Middle frontal gyrus (tissue), 1 donor: ENCODE measurements around the gene SCGB1D1.
"Not testable (repeated sequence)": the region's sequence is repeated elsewhere in the genome, so short reads cannot be mapped to it uniquely, and the experiment has no call there.

Source experiments
- DNase-seq: peaks from one replicate; pipeline ENCODE4 v3.0.0-alpha.2; 2015; ENCODE audit warnings: low spot score; ENCODE audit errors: extremely low spot score

SCGB1D1 gene

DNA sequence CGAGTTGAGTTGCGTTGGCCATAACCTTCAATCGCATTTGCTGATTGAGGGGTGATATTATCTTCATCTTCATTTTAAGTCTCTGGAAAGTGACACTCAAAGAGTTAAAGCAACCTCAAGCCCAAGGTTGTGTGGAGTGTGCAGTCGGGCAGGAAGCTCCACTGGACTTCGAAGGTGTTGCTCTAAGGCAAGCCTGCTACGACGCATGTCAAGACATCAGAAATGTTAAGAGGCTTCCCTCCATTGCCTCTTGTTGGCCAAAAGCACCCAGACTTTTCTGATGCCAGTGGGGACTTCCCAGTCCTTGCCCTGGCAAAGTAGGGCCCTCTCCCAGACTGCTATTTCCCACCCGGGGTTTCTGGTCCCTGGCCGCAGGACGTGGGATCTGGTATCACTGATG lies 23.6 kb upstream of the SCGB1D1 start:
- DNase-seq = no peak

DNA sequence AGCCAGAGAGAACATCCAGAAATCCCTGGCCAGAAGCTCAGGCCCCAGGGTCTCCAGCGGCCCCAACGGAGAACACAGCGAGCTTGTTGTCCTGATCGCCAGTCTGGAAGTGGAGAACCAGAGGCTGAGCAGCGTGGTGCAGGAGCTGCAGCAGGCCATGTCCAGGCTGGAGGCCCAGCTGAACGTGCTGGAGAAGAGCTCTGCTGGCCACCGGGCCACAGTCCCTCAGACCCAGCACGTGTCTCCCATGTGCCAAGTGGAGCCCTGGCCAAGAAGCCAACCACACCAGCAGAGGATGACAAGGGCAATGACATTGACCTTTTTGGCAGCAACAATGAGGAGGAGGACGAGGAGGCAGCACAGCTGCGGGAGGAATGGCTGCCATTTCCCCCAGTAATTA lies 20.6 kb upstream of the SCGB1D1 start:
- no peak for DNase-seq

DNA sequence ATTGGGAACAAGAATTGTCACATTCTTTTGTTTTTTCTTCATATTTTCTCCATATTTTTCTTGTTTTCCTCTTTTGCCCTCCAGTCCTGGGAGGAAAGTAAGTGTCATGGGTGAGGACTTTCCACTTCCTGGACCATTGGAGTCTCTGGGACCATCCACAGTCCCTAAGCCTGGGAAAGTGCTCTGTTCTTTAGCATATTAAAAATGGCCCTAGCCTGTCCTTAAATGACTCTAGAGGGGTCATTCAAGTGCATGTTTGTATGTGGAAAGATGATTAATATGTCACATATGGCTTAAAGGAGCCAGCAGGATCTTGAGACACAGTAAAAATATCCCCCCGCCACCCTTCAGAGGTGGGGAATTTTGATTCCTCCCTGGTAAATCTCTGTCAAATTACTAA lies 20.1 kb upstream of the SCGB1D1 start:
- DNase-seq = no peak

DNA sequence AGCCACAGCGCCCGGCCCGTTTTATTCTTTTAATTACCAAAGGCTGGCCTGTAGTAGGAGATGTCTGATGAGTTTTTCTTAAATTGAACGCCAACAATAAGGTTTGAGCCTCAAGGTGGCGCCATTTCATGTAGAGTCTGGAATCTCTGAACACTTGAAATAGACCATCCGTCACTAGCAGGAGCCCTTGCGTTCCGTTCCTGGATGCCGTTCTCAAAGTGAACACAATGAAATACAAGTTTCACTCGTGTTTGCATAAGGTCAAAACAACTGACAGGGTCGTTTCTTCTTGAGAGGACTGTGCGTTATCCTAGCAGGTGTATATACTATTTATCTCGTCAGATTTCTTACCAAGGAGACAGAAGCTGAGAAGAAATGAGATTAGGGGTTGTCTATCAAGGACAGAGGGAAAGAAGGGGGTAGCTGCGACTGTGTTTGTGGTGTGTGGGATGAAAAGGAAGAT lies 18.7 kb upstream of the SCGB1D1 start:
- peak; percentile 82 for DNase-seq

DNA sequence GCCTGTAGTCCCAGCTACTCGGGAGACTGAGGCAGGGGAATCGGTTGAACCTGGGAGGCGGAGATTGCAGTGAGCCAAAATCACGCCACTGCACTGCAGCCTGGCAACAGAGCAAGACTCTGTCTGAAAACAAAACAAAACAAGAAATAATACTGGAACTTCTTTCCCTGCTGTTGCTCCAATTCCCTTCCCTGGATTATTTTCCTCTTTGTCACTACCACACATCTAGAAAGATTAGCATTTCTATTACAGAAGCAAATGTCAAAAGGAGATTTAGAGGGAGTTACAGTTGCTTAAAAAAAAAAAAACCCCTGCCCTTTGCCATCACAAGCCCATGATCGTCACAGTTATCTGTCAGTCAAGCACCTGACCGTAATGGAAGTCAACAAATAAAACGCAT lies 17.7 kb upstream of the SCGB1D1 start:
- no peak for DNase-seq

DNA sequence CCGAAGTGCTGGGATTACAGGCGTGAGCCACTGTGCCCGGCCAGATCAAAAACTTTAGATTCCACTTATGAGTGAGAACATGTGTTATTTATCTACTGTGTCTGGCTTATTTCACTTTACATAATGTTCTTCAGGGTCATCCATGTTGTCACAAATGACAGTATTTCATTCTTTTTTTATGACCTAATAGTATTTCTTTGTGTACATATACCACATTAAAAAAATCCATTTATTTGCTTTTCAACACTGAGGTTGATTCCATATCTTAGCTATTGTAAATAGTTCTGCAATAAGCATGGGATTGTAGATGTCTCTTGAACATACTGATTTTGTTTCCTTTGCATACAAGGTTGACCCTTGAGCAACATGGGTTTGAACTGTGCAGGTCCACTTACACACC lies 13.2 kb upstream of the SCGB1D1 start:
- DNase-seq = no peak

DNA sequence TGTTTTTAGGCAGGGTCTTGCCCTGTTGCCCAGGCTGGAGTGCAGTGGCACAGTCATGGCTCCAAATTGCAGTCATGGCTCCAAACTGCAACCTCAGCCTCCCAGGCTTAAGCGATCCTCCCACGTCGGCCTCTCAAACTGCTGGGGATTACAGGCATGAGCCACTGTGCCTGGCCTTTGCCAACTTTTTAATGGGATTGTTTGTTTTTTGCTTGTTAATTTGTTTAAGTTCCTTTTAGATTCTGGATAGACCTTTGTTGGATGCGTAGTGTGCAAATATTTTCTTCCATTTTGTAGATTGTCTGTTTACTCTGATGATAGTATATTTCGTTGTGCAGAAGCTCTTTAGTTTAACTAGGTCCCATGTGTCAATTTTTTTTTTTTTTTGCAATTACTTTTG lies 10.0 kb upstream of the SCGB1D1 start:
- DNase-seq = no peak

DNA sequence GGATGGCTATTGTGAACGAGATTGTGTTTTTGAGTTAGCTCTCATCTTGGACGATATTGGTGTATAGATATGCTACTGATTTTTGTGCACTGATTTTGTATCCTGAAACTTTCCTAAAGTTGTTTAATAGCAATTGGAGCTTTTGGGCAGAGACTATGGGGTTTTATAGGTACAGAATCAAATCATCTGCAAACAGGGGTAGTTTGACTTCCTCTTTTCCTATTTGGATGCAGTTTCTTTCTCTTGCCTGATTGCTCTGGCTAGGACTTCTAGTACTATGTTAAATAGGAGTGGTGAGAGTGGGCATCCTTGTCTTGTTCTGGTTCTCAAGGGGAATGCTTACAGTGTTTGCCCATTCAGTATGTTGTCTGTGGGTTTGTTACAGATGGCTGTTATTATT lies 8.9 kb upstream of the SCGB1D1 start:
- no peak for DNase-seq

- no peak for DNase-seq
Observed at GRCh38 chr11:62182147-62182891, 7.7 kb upstream of the SCGB1D1 start.

DNA sequence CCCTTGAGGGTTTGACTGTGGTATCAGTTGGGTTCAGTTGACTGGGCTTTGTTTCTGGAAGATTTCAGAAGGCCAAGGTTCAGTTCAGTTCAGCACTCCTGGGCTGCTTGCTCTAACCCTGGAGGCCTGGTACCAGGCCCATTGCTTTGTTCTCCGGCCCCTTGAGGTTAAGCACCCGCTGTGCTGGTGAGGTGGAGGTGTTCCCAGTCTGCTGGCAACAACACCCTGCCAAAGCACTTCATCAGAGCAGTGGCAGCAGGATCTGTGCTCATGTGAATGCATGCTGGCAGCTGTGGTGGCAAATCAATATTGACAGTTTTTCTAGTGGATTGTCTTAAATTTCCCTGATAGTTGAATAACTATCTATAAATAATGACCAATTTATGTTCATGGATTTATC lies 3.8 kb upstream of the SCGB1D1 start:
- DNase-seq = no peak

DNA sequence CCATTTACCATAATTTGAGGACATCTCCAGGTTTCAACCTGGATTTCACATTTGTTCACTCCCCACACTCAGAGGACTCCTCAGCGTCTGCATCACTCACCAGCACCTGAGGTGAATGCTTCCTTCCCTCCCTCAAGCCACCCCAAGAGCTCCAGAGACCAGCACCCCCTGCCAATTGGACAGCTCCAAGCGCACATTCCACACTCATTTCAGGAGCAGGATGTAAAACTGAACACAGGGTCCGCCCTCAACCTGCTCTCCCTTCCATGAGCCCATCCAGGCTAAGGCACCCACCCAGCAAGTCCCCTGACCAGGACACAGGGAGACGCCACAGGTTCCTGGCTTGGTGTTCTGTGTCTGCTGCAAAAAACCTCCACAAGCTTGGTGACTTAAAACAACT lies 3.9 kb downstream of the SCGB1D1 start:
- no peak for DNase-seq

GRCh38 chr11:62195010-62195409 lies 5.0 kb downstream of the SCGB1D1 start:
- DNase-seq = not testable (repeated sequence)

- no peak for DNase-seq
Observed at GRCh38 chr11:62195945-62196344, 5.9 kb downstream of the SCGB1D1 start.

DNA sequence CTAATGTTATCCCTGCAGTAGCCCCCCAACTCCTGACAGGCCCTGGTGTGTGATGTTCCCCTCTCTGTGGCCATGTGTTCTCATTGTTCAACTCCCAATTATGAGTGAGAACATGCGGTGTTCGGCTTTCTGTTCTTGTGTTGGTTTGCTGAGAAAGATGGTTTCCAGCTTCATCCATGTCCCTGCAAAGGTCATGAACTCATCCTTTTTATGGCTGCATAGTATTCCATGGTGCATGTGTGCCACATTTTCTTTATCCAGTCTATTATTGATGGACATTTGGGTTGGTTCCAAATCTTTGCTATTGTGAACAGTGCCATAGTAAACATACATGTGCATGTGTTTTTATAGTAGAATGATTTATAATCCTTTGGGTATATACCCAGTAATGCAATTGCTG lies 7.4 kb downstream of the SCGB1D1 start:
- DNase-seq = not testable (repeated sequence)

DNA sequence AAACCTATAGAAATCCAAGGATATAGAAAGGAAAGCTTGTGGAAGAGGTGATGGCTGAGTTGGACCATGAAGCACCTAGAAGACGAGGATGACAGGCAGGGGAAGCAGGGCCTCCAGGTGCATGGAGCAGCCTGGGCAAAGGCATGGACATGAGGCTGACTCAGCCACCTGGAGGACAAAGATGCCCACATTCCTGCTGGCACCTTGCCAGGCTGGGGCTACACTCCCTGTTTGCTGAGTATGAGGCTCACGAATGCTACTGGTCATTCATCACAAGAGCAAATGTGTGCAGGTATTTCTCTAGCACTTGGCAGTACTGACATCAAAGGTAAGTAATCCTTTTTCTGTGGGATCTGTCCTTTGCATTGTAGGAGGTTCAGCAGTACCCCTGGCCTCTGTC lies 11.4 kb downstream of the SCGB1D1 start:
- no peak for DNase-seq

- DNase-seq = no peak
Observed at GRCh38 chr11:62202910-62203309, 12.9 kb downstream of the SCGB1D1 start.

GRCh38 chr11:62204430-62204829 lies 14.4 kb downstream of the SCGB1D1 start:
- no peak for DNase-seq

GRCh38 chr11:62205441-62205840 lies 15.4 kb downstream of the SCGB1D1 start:
- DNase-seq = no peak

- DNase-seq = not testable (repeated sequence)
Observed at GRCh38 chr11:62206276-62207066, 16.5 kb downstream of the SCGB1D1 start.

DNA sequence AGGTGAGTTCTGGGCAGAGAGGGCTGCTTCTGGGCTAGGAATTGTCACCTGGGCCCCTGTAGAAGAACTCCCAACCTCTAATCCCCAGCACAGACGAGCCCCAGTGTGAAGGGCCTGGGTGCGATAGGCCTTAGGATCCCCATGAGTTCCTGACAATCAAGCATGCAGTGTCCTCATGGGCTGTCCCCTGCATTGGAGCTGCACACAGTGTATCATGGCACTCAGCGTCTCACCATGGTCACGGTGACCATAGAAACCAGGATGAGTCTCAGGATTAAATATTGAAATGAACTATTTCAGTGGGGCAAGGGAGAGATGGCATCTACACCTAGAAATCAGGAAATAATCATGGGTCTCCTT lies 18.7 kb downstream of the SCGB1D1 start:
- no peak for DNase-seq

DNA sequence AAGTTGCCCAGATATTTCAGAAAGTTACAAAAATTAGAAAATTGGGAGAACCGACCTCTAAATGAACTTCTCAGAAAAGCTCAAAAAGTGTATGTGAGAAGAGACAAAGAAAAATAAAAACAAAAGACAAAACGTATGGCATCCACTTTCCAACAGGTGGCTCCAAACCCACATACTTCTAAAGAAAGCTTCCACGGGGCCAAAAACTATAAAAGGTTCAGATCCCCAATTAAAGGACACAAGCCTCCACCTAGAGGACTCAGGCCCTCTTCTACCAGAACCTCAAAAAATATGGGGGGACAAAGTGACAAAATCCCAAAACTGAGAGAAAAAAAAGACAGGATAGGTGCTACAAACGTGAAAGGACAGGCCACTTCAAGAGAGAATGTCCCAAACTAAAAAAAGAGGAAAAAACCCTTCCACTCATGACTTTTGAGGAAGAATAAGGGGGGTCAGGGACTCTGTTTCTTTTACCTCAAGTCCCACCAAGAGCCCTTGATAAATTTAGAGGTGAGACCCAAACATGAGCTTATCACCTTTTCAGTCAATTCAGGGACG lies 27.3 kb downstream of the SCGB1D1 start:
- no peak for DNase-seq

- DNase-seq = no peak
Observed at GRCh38 chr11:62221498-62221897, 31.5 kb downstream of the SCGB1D1 start.

DNA sequence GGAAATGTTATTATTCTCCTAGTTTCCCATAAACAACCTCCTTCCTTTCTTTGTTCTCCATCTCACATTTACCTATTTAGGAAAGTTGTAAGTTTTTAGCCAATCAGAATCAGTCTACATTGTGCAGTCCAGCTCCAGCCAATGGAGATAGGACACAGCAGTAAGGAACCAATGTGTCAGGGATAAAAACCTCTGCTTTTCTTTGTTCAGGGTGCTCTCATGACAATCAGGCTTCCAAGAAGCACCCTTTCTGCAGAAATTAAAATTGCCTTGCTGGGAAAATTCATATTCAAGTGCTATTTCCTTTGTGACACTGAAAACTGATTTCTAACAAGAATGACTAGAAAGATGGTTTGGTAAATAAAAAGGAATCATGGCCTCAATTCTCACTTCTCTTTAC lies 33.1 kb downstream of the SCGB1D1 start:
- no peak for DNase-seq
